HG03103 (cell line): ENCODE data around the gene TYROBP.
A peak's percentile ranks its signal among the peaks of the same experiment; 100 is the strongest.
"Not testable (repeated sequence)": the region's sequence is repeated elsewhere in the genome, so short reads cannot be mapped to it uniquely, and the experiment has no call there.

Experiments used
- ATAC-seq: cut with Tn5 transposase; IDR thresholded peaks from one replicate; pipeline ENCODE4 v1.9.1; 2021; ENCODE audit warnings: low read depth; ENCODE audit not compliant: unreplicated experiment

Gene TYROBP

DNA sequence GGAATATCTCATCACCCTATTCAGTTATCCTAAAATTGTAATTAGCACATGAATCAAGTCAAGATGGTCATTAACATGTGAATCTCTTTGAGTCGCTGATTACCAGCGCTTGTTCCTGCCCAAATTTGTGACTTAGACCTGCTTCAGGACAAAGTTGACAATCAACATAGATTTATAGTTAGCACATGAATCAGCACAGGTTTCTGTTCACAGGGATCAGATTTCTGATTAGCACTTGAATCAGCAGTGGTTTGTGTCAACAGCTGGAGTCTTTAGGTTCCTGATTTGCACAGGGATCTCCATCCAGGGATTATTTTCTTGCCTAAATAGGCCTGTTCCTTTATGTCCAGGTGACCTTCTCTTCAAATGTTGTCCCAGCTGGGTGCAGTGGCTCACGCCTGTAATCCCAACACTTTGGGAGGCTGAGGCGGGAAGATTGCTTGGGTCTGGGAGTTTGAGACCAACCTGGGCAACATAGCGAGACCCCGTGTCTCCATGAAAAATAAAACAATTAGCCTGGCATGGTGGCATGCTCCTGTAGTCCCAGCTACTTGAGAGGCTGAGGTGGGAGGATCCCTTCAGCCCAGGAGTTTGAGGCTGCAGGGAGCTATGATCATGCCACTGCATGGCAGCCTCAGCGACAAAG is 24.3 kb upstream of the TYROBP start:
- ATAC-seq = no peak

GRCh38 chr19:35931874-35932202 is 23.7 kb upstream of the TYROBP start:
- no peak for ATAC-seq

GRCh38 chr19:35931161-35931873 is 23.2 kb upstream of the TYROBP start:
- ATAC-seq = peak; percentile 90

- ATAC-seq = no peak
Observed at GRCh38 chr19:35929876-35930275, 21.8 kb upstream of the TYROBP start.

- ATAC-seq = no peak
Observed at GRCh38 chr19:35928507-35928906, 20.4 kb upstream of the TYROBP start.

DNA sequence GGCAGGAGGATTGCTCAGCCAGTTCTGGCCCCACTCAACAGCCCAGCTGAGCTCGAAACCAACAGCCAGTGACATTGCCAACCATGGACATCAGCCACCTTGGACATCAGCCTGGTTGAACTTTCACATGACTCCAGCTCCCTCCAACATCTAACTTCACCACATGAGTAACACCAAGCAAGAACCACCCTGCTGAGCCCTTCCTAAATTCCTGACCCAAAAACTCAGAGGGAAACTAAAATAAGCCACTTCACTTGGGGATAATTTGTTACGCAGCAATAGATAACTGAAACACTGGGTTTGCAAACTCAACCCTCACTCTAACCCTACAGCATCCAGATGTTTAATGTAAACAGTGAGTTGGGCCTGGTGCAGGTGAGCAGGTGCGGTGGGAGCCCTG is 17.4 kb upstream of the TYROBP start:
- ATAC-seq = no peak

DNA sequence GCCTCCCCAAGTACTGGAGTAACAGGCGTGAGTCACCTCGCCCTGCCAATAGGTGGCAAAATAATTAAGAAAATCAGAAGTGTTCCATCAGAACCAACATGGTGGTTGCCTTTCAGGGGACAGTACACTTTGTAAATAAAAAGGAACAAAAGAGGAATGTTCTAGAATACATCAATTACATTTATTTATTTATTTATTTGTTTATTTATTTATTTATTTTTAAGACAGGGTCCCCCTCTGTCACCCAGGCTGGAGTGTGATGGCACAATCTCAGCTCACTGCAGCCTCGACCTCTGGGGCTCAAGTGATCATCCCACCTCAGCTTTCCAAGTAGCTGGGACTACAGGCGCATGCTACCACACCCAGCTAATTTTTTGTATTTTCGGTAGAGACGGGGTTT is 12.9 kb upstream of the TYROBP start:
- no peak for ATAC-seq

GRCh38 chr19:35919306-35919705 is 11.2 kb upstream of the TYROBP start:
- no peak for ATAC-seq

DNA sequence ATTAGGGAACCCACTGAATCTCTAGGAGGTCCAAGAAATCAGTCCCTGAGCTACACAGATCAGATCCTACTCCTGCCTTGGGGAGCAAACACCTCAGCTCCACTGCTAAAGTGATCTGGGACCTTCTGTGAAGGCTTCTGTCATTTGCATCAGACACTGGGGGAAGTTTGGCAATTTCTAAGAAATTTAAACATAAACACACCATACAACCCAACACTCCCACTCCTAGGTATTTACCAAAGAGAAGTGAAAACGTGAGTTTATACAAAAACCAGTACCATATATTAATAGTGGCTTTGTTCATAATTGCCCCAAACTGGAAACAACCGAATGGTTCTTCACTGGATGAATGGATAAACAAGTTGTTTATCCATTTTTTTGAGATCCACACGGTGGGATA is 7.3 kb upstream of the TYROBP start:
- no peak for ATAC-seq

- no peak for ATAC-seq
Observed at GRCh38 chr19:35913589-35913988, 5.5 kb upstream of the TYROBP start.

GRCh38 chr19:35911790-35912189 is 3.7 kb upstream of the TYROBP start:
- no peak for ATAC-seq

DNA sequence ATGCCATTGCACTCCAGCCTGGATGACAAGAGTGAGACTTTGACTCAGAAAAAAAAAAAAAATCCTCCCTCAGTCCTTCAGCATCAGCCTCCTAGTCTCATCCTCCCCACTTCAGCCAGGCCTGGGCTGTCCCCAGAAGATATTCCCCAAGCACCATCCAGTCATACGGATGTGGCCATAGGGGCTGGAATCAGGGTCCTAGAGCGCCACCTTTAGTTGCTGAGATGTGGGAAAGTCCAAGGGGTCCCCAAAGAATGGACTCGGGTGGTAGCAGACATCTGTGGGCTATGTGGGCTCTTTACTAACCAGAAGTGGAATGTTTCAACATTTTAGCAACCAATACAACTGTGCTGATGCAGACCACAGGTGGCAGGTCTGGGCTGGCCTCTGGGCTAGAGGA is 3.1 kb upstream of the TYROBP start:
- no peak for ATAC-seq

DNA sequence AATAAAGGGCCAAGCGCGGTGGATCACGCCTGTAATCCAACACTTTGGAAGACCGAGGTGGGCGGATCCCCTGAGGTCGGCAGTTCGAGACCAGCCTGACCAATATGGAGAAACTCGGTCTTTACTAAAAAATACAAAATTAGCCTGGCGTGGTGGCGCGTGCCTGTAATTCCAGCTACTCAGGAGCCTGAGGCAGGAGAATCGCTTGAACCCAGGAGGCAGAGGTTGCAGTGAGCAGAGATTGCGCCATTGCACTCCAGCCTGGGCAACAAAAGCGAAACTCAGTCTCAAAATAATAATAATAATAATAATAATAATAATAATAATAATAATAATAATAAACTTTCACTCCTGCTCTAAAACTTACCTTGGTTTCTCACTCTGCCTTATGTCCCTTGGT is 2.3 kb upstream of the TYROBP start:
- not testable (repeated sequence) for ATAC-seq

DNA sequence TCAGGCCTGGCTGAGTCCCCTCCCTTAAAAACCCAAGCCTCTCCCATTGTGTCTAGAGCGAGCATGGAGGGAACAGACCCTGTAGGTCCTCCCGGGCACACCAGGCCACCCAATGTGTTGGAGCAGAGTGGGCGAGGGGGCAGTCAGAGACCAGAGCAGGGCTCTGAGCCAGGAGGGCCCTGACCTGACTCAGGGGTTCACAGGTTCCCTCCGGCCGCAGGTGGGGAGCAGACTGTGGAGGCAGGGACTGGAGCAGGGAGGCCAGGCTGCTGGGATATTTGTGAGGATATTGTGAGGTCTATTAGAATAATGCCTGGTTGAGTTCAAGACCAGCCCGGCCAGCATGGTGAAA is 1.6 kb upstream of the TYROBP start:
- no peak for ATAC-seq

DNA sequence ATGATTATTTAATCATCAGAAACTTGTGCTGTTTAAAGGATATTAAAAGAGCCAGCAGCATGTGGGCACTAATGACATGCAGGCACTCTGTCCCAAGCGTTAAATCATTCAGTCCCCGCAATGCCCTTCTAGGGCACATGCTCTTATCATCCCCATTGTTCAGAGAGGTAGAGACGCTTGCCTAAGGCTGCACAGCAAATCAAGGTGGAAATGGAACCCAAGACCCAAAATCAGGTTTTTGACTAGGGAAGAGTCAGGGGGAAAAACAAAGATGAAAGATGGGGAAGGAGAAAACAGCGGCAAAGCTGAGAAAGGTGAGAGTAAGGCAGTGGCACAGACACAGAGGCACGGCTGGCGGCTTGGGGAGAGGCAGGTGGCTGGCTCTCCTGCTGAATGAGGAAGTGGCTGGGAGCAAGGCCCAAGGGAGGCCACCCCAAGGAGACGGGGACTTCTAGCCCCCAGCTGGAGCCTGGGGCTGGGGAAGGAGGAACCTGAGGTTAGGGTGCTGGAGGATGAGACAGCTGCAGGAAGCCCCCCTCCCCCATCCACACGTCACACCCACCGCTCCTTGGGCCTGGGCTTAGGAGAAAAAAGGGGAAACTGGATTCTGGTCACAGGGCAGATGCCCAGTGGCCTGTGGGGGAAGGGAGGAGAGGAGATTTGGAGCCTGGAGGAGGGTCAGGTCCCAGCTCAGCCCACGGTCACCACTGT is 1.0 kb upstream of the TYROBP start:
- no peak for ATAC-seq

- no peak for ATAC-seq
Observed at GRCh38 chr19:35907377-35907745, 734 bp downstream of the TYROBP start.

DNA sequence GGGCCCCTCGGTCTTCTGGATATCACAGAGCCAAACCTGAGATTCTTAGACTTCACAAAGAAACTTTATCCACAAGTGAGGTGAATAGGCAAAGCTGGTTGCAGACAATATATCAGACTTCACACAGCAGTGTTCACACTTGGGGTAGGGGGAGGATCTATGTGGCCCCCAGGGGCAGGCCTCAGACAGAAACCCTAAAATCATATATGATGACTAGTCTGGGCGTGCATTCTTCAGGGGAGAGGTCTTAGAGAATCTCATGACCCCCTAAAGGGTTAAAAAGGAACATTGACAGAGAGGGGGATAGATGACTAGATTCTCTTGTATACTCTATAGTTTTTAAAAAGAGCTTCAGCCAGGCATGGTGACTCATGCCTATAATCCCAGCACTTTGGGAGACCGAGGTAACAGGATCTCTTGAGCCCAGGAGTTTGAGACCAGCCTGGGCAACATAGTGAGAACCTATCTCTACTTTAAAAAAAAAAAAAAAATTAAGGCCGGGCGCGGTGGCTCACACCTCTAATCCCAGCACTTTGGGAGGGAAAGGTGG is 2.8 kb downstream of the TYROBP start:
- ATAC-seq = no peak

DNA sequence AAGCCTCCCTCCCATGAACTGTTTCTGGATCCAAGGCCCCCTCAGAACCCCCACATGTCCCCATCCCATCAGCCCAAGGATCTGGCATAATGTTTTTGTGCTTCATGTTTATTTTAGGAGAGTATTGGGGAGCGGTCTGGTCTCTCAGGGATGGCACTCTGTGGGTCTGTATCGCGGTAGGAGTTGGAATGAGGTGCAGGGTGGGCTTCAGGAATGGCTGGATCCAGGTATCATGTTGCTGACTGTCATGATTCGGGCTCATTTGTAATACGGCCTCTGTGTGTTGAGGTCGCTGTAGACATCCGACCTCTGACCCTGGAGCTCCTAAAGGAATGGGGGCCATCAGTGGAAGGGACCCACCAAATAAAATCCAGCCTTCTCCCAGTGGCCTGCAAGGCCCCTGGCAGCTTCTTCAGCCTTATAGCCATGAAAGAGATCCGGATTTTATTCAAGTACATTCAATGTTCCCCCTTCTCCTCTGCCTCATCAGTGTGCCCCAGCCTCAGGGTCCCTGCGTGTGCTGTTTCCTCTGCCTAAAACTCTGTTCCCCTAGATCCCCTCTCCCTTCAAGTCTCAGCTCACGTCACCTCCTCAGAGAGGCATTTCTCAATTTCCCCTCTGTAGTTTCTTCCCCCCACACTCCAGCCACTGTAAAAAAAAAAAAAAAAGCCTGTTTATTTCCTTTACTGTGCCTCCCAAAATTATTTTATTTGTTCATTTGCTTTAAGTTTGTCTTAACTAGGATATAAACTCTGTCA is 3.6 kb downstream of the TYROBP start:
- ATAC-seq = no peak

GRCh38 chr19:35903550-35904179 is 4.4 kb downstream of the TYROBP start:
- ATAC-seq = peak; percentile 42

GRCh38 chr19:35902870-35903475 is 5.1 kb downstream of the TYROBP start:
- ATAC-seq = no peak
